HG02610 (cell line): Measurements from ENCODE around the gene NEK11.
"Not testable (repeated sequence)": the region's sequence is repeated elsewhere in the genome, so short reads cannot be mapped to it uniquely, and the experiment has no call there.

ENCODE experiments used
- ATAC-seq: cut with Tn5 transposase; IDR thresholded peaks from one replicate; pipeline ENCODE4 v1.9.1; 2021; ENCODE audit warnings: mild to moderate bottlenecking, moderate library complexity; ENCODE audit not compliant: unreplicated experiment

The NEK11 gene

DNA sequence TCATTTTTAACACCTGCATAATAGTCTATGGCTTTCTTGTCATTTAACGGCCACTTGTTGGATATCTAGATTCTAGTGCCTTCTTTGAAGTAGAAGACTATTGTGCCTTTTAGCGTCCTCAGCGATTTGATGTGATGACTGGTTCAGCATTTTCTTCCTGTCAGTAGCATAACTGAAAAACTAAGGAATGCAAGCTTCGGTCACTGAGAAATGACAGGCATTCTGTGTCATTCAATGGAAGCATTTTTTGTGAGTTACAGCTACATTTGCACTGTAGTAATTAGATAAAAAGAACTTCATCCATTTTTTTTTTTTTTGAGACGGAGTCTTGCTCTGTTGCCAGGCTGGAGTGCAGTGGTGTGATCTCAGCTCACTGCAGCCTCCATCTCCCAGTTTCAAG is 10.3 kb downstream of the NEK11 start:
- no peak for ATAC-seq

DNA sequence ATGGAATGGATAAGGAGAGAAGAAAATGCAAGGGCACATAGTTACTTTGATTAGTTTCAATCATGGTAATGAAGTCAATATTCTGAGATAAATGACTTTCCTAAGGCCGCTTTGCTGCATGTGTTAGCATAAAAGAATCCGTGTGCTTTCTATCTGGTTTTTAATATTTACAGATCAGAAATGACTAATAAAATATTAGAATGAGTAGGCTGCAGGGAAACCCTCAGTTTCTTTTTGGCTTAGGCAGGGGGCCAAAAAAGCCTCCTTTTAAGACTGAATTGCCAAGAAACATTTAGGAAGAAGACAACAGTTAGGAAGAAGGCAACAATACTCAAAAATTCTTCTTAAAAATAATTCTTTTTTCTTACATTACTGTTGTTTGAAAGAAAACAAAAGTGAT is 11.6 kb downstream of the NEK11 start:
- no peak for ATAC-seq

DNA sequence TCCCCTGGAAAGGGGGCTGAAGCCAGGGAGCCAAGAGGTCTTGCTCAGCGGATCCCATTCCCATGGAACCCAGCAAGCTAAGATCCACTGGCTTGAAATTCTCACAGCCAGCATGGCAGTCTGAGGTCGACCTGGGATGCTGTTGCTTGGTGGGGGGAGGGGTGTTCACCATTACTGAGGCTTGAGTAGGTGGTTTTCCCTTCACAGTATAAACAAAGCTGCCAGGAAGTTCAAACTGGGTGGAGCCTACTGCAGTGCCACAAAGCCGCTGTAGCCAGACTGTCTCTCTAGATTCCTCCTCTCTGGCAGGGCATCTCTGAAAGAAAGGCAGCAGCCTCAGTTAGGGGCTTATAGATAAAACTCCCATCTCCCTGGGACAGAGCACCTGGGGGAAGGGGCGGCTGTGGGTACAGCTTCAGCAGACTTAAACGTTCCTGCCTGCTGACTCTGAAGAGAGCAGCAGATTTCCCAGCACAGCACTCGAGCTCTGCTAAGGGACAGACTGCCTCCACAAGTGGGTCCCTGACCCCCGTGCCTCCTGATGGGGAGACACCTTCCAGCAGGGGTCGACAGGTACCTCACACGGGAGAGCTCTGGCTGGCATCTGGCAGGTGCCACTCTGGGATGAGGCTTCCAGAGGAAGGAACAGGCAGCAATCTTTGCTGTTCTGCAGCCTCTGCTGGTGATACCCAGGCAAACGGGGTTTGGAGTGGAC is 15.8 kb downstream of the NEK11 start:
- ATAC-seq, result not testable (repeated sequence)

DNA sequence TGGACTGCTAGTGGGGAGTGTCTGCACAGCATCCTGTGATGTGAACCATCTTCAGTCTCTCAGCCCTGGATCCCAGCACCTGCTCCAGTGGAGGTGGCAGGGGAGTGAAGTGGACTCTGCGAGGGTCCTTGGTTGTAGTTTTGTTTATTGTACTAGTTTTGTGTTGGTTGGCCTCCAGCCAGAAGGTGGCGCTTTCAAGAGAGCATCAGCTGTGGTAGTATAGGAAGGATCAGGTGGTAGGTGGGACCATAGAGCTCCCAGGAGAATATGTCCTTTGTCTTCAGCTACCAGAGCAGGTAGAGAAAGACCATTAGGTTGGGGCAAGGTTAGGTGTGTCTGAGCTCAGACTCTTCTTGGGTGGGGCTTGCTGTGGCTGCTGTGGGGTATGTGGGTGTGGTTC is 20.9 kb downstream of the NEK11 start:
- ATAC-seq, result no peak

DNA sequence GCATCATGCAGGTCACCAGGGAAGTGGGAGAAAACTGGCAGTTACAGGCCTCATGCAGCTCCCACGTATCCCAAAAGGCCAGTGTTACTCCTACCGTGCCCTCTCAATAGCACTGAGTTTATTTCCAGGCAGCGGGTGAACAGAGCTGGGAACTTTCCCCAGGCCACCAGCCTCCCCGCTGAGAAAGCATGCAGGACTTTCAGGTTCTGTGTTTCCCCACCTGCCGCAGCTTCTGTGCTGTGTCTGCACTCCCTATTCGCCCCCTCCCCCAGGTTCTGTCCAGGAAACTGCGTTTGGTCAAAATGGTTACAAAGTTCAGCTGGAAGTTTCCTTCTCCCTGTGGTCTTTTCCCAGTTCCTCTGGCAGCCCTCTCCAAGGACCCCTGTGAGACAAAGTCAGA is 21.4 kb downstream of the NEK11 start:
- no peak for ATAC-seq

DNA sequence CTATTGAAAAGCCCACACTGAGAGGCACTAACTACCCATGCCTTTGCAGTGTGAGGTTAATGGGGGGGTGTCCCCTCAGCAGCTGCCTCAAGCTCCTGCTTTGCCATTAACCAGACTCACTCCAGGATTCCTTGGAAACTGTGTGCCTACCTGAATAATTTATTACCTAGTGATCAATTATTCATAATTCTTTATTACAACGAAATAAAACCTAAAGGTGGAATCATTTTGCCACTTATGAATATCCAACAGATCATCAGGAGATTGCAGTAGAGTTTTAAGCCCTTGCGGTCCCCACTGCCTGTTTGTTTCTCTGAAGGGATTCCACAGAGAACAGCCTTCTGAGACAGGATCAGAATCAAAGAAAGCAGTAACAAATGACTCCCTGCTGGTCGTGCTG is 23.3 kb downstream of the NEK11 start:
- ATAC-seq, result no peak

DNA sequence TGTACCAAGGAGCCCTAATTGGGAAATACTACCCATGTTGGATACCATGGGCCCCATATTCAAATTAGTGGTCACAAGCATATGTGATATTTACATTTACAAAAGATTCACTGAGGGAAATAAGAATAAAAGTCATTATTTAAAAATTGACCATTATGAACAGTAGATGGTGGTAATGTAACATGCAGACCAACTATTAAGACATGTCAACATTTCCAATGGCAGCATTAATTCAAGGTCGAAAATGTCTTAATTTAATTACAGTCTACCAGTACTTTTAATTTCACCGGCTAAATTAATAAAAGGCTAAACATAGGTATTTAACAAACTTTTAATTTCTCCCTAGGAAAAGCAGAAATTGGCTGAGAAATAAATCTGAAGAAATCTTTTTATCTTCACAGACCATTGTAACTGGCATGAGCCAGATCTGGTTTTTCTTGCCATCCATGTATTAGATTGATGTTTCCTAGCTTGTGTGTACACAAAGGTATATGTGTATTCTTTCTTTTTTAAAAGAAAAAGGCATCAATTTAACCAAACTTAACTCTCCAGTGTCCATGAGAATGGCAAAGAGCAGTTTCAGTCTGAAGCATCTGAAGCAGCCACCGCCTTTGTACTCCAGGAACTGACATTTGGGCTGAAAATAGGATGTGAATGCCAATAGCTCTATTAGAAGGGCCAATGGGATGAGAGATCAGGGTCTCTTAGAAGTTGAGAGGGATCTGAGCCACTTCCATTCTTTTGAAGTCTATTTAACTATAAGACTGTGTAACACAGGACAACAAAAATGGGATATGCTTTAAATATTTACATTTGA is 26.6 kb downstream of the NEK11 start:
- no peak for ATAC-seq

DNA sequence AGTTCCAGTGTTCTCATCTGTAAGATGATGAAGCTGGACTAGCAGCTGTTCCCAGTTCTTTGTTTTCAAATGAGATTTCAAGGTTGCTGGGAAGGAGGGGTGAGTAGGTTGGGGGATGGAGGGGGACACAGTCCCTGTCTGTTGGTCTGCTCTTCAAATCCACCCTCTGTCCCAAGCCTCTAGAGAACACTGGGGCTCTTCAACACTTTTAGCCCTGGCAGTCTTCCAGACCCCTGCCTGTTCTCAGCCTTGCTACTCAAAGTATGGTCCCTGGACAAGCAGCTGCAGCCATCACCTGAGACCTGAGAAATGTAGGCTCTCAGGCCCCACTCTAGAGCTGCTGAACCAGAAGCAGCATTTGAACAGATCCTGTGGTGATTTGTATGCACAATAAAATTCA is 41.3 kb downstream of the NEK11 start:
- ATAC-seq, result no peak

DNA sequence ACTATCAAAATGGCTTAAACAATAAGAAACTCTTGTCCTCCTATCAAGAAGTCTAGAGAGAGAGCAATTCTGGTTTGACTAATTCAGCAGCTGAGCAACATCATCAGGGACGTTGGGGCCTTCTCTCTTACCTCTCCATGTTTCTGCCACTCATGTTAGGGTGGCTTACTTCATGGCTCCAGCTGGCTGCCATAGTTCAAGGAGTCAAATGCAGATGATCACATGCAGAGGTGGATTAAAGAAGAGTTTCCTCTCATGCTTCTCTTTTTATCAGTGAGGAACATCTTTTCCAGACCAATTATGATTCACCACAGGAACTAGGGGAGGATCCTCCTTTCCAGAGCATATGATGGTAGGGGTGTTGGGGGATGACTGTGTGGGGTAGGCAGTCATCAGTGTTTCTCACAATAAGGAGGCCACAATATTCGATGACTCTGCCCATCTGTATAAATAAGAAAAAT is 45.5 kb downstream of the NEK11 start:
- no peak for ATAC-seq

DNA sequence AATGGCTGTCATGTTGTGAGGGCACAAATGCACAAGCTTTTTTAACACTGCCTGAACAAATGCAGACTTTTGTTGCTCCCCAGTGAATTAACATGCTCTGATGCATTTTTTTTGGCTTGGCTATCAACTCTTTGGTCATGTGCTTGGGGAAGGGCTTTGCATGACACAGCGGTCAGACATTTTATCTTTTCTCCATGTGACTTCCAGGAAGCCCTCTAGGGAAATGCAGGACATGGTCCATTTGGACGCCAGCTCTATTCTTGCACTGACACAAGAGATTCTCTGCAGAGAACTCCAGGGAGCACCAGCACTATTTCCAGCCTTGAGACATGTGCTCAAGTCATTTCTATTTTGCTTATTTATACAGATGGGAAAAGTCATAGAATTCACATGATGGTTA is 46.2 kb downstream of the NEK11 start:
- ATAC-seq, result no peak

DNA sequence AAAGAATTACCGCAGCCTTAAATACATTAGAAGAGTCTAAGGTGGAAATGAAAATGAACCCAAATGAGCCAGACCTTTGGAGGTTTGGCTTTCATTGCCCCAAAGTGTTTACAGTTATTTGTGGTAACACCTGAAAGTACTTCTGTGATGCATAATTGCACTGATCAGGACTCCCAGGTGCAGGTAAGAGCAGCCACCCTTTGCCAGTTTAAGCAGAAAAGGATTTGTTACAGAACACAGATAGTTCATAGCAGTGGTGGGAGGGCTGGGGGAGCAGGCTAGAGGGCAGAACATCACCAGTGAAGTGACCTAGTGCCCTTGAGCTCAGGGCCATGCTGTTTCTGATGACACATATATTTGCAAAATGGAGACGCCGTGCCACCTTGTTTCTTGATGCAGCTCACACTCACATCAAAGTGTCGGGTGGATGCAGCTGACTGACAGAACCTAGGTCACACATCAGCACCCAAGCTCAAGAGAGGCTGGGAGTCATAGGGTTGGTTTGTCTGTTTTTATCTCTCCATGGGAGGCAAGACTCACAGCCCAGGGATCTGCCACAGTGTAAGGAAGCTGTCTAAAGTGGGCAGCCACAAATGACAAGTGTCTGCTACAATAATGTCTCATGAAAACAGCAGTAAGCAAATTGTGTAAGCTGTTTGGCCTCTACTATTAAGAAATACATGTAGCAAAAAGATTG is 49.1 kb downstream of the NEK11 start:
- ATAC-seq, result peak; percentile 40

DNA sequence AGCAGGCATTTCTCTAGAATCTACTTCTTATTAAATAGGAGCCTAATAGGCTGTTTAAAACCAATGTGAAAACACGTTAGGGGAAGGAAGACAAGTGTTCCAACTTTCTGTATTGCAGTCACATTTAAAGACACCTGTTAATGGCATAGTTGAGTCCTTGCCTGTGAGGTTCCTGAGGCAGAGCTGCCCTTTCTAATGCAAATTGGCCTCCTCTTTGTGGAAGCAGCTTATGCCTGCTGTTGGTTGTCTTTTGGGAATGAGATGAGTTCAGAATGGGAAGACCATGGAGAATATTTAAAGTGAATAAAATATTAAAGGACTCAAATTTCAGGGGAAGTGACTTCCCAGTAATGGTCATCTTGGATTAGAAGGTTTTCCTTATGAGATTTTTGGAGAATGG is 51.2 kb downstream of the NEK11 start:
- ATAC-seq, result no peak

DNA sequence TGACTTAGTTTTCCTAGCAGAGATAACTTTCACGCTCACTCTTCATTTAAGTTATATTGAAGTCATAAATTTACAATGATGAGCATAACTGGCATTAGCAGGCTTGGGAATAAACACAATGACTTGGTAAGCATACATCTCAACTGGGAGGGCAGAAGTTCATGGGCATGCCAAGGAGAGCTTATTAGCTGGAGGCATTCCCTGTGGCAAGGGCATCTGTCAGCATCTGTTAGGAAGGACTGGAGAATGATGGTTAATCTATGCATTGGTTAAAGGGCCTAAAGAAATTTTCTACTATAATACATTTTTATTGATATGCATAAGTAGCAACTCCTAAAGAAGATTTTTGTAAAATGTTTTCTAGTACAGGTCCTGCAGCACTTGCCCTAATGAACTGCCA is 52.4 kb downstream of the NEK11 start:
- no peak for ATAC-seq

DNA sequence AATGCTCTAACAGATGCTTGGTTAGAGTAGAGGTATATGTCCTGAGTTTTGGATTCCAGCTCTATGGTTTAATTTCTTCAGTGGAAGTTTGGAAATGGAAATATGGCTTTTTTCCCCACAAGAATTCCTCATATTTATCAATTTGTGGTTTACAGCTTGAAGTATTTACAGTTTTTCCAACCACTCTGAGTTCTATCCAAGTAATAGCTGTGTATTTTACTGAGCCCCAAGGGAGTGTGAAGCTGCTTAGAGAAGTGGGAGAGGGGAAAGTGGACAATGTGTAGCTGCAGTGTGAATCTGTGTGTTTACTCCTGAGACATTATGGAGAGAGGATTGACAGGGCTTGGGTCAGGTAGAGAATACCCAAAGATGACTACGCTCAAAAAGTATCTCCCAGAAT is 54.5 kb downstream of the NEK11 start:
- no peak for ATAC-seq

DNA sequence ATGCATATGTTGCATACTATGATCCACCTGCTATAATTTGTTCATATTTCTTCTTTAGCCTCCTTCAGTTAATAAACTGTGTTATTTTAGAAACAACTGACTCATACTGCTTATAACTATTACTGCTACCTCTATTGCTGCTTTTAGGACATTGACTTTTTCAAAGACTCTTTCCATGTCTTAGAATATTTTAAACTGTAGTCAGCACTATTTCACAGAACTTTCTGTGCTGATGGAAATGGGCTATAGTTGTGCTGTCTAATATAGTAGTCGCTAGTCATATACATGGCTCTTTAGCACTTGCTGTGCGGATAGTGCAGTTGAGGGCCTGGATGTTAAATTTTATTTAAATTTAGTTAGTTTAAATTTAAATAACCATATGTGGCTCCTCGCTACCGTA is 55.6 kb downstream of the NEK11 start:
- ATAC-seq, result no peak

DNA sequence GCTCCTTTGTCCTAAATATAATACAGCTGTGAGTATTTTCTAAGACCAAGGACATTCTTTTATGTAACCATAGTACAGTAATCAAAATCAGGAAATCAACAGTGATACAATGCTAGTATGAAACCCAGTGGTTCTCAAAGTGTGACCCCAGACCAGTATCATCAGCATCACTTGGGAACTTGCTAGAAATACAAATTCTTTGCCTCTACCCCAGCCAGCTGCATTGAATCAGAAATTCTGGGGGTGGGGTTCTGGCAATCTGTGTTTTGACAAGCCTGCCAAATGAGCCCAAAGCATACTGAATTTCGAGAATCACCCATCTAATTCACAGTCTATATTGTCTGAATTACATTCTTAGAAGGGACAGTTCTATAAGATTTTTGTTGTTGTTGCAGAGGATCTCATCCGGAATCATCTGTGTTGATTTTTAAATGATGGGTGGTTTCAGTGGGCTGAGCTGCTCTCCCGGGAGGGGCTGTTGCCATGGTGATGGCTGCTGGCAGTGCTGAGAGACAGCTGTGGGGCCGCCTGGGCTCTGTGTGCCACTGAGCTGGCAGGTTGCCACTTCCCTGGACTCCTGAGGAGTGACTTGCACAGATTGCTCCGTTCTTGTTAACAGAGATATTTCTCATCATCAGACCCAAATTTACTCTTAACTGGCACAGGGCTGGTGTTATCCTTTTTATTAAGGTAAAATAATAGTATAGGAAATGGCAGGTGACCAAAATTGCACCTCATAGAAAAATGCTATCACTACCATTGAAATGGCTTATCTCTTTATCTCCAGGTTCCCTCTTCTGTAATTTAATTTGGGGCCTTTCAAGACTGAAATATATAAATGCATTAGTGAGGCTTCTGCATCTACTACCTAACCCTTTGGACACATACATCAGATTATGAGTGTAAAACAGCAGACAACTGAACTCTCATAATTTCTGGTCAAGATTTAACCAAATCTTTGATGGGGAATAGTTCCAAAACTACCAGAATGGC is 56.5 kb downstream of the NEK11 start:
- ATAC-seq, result no peak

DNA sequence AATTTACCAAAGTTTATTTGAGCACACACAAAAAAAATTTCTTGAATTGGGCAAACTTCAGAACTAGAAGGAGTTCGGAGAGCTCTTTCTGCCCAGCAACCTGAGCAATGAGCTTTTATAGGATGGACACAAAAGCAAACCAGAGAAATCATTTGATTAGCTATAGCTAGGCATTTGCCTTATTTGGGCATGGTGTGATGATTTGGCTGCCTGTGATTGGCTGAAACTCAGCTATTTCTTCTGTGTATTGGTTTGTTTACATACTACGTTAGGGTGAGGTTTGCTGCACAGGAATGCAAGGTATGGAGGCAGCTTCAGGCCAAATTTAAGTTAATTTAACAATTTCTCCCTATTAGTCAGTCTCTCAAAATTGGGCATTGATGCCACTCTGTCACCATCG is 65.1 kb downstream of the NEK11 start:
- ATAC-seq, result no peak

DNA sequence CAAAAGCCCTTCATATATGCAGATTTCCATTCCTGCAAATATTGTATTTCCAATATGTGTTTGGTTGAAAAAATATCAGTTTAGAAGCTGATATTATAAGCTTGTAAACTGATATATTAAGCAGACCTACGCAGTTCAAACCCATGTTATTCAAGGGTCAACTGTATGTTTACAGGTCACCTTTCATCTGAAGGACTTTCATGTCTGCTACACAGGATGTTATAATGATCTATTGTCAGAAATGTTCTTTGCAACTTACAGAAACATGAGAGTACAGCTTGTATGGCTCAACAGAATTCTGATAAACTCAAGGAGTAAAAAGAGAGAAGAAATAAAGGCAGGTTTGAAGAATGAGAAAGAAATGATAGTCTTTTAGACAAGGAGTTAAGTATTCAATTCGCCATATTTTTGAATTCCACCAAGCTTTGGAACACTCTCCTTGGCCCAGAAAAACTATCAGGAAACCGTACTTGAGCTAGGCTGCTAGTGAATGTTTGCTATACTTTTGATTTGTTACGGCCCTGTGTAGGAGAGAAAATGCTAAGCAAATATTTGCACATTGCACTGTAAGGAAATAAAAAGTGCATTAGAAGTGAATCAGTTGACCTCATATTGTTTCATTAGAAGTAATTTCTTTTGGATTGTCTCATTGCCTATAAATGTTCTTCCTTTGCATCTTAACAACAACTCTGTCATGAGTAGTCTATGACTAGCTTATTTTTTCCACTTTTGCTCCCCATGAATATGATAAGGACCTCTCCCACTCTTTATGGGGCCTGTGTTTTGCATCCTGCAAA is 81.2 kb downstream of the NEK11 start:
- no peak for ATAC-seq

DNA sequence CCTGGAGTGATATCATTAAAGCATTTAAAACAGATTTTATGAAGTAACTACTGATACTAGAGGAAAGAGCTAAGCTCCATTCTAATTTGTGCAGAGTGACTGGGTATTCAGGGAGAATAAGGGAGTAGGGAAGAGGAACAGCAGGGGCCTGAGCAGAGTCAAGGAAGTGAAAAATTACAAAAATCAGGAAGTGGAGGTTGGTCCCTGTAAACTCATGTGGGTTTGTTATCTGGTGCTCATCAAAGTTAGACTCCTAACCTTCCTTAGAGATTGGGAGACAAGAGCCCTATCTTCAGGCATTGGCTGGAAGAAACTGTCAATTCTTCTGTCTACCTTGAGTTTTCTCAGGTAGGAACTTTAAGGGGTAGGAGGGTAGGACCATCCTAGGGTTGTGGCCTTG is 82.5 kb downstream of the NEK11 start:
- no peak for ATAC-seq

DNA sequence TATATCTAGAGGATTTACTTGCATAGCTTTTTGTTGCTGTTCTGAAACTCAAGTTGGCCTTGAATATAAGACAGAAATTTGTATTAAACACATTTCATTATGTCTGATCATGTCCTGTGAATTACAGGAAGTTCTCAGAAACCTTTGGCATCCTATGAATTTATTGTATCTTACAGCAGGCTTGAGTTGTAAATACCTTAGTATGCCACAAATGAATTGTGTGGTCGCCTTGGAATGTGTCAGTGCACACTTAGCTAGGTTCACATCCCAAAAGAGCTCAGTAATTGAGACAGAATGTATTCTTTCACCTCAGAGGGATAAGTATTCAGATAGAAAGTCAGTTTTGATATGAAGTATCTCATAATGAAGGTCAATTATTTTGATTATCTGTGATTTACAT is 83.4 kb downstream of the NEK11 start:
- no peak for ATAC-seq
